Duodenal mucosa (tissue), 2 donors: Measurements from ENCODE around the gene SLC22A7.

Experiments
- H3K27ac ChIP-seq: one replicate; pipeline ENCODE4 v1.7.0; 2013; ENCODE audit warnings: low read depth, low read length
- H3K27me3 ChIP-seq, 2 donors: one replicate each; pipeline ENCODE4 v1.7.0; 2013; ENCODE audit warnings: low read length in 2 of 2, control low read depth in 1 of 2; ENCODE audit not compliant: insufficient read depth in 2 of 2, control insufficient read depth in 1 of 2
- H3K36me3 ChIP-seq, 2 donors: one replicate each; pipeline ENCODE4 v1.7.0; 2013; ENCODE audit warnings: low read length in 2 of 2, control low read depth in 1 of 2; ENCODE audit not compliant: insufficient read depth in 2 of 2, control insufficient read depth in 1 of 2
- H3K4me1 ChIP-seq, 2 donors: one replicate each; pipeline ENCODE4 v1.7.0; 2013; ENCODE audit warnings: low read length in 2 of 2, control low read depth in 1 of 2; ENCODE audit not compliant: insufficient read depth in 2 of 2, control insufficient read depth in 1 of 2
- H3K4me3 ChIP-seq, 2 donors: one replicate each; pipeline ENCODE4 v1.7.0; 2013; ENCODE audit warnings: low read length in 2 of 2, low read depth in 1 of 2
- H3K9ac ChIP-seq, 2 donors: one replicate each; pipeline ENCODE4 v1.7.0; 2013; ENCODE audit warnings: low read length in 2 of 2, low read depth in 1 of 2
- H3K9me3 ChIP-seq, 2 donors: one replicate each; pipeline ENCODE4 v1.7.0; 2013; ENCODE audit warnings: low read length in 2 of 2, control low read depth in 1 of 2; ENCODE audit not compliant: control insufficient read depth in 1 of 2

The SLC22A7 gene

GRCh38 chr6:43297644-43298564 is at the start of gene SLC22A7:
TSS of gene SLC22A7 (plus strand) at chr6:43298260. CDS start at chr6:43298359, 99 bp downstream.
- Histone ChIP-seq H3K4me3 (no peak within 1 kb of the TSS), H3K9ac (no peak within 1 kb of the TSS), H3K4me1 (peaks cover 11 to 26% of the 10 kb centered on the region in 2 donors), H3K9me3 (no peaks in the 10 kb centered on the region), H3K27me3 (no peaks in the 10 kb centered on the region), H3K27ac (no peak within 1 kb of the TSS), H3K36me3 (no peaks in the 10 kb centered on the region)

GRCh38 chr6:43248791-43249190 is 49.3 kb upstream of the SLC22A7 start:
- H3K4me3 ChIP-seq = no peak overlapping the region
- peaks cover 4 to 13% of the 10 kb centered on the region in 2 donors for H3K4me1 ChIP-seq
- no peak overlapping the region for H3K9ac ChIP-seq
- peaks cover 39 to 42% of the 10 kb centered on the region in 2 donors for H3K27me3 ChIP-seq
- no peak overlapping the region for H3K27ac ChIP-seq
- no peaks in the 10 kb centered on the region for H3K36me3 ChIP-seq
- no peaks in the 10 kb centered on the region for H3K9me3 ChIP-seq

- Histone ChIP-seq H3K4me1 (peaks cover 4 to 13% of the 10 kb centered on the region in 2 donors), H3K36me3 (no peaks in the 10 kb centered on the region), H3K4me3 (no peak overlapping the region), H3K27me3 (peaks cover 17 to 22% of the 10 kb centered on the region in 2 donors), H3K9me3 (no peaks in the 10 kb centered on the region), H3K27ac (no peak overlapping the region), H3K9ac (no peak overlapping the region)
Measured at GRCh38 chr6:43250992-43251373, 47.1 kb upstream of the SLC22A7 start.

GRCh38 chr6:43253401-43253800 is 44.7 kb upstream of the SLC22A7 start:
- no peak overlapping the region for H3K9ac ChIP-seq
- H3K4me1 ChIP-seq = no peaks in the 10 kb centered on the region
- H3K27me3 ChIP-seq = peaks cover 17 to 20% of the 10 kb centered on the region in 2 donors
- H3K9me3 ChIP-seq = no peaks in the 10 kb centered on the region
- H3K27ac ChIP-seq = no peak overlapping the region
- H3K36me3 ChIP-seq = no peaks in the 10 kb centered on the region
- no peak overlapping the region for H3K4me3 ChIP-seq

GRCh38 chr6:43254138-43254817 is 43.8 kb upstream of the SLC22A7 start:
- H3K9ac ChIP-seq = no peak overlapping the region
- H3K9me3 ChIP-seq = no peaks in the 10 kb centered on the region
- no peak overlapping the region for H3K4me3 ChIP-seq
- H3K27ac ChIP-seq = no peak overlapping the region
- no peaks in the 10 kb centered on the region for H3K36me3 ChIP-seq
- peaks cover 17 to 20% of the 10 kb centered on the region in 2 donors for H3K27me3 ChIP-seq
- H3K4me1 ChIP-seq = no peaks in the 10 kb centered on the region

- Histone ChIP-seq H3K4me3 (no peak overlapping the region), H3K27me3 (peaks cover 17 to 20% of the 10 kb centered on the region in 2 donors), H3K36me3 (no peaks in the 10 kb centered on the region), H3K27ac (no peak overlapping the region), H3K4me1 (no peaks in the 10 kb centered on the region), H3K9me3 (no peaks in the 10 kb centered on the region), H3K9ac (no peak overlapping the region)
Measured at GRCh38 chr6:43254846-43255245, 43.2 kb upstream of the SLC22A7 start.

GRCh38 chr6:43255408-43256054 is 42.5 kb upstream of the SLC22A7 start:
- Histone ChIP-seq H3K9me3 (no peaks in the 10 kb centered on the region), H3K27ac (no peak overlapping the region), H3K4me1 (no peaks in the 10 kb centered on the region), H3K9ac (no peak overlapping the region), H3K36me3 (no peaks in the 10 kb centered on the region), H3K4me3 (no peak overlapping the region), H3K27me3 (peaks cover 15 to 19% of the 10 kb centered on the region in 2 donors)

GRCh38 chr6:43256670-43257366 is 41.2 kb upstream of the SLC22A7 start:
- H3K9ac ChIP-seq = no peak overlapping the region
- no peaks in the 10 kb centered on the region for H3K4me1 ChIP-seq
- no peak overlapping the region for H3K4me3 ChIP-seq
- no peak overlapping the region for H3K27ac ChIP-seq
- no peaks in the 10 kb centered on the region for H3K9me3 ChIP-seq
- no peaks in the 10 kb centered on the region for H3K36me3 ChIP-seq
- H3K27me3 ChIP-seq = peaks cover 3 to 7% of the 10 kb centered on the region in 2 donors

- no peak overlapping the region for H3K4me3 ChIP-seq
- H3K27ac ChIP-seq = no peak overlapping the region
- no peak overlapping the region for H3K9ac ChIP-seq
- H3K4me1 ChIP-seq = peaks cover 0 to 1% of the 10 kb centered on the region in 2 donors
- no peaks in the 10 kb centered on the region for H3K9me3 ChIP-seq
- no peaks in the 10 kb centered on the region for H3K36me3 ChIP-seq
- H3K27me3 ChIP-seq = peaks cover 0 to 4% of the 10 kb centered on the region in 2 donors
Measured at GRCh38 chr6:43257367-43258145, 40.5 kb upstream of the SLC22A7 start.
